Activated CD4-positive, alpha-beta T cell treated with anti-CD3 and anti-CD28 coated beads, Interleukin-2, amount 50 U/mL, for 48 hours (primary cell): ENCODE measurements around the gene ACSS1.
A peak's percentile ranks its signal among the peaks of the same experiment; 100 is the strongest.

Source experiments
- DNase-seq, 2 experiments: peaks; one replicate each; pipeline ENCODE4 v3.0.0-alpha.2; 2020

The ACSS1 gene

GRCh38 chr20:25046181-25046641 lies 11.7 kb downstream of the ACSS1 start:
- DNase-seq = no peak

- DNase-seq = no peak
Measured at GRCh38 chr20:25045343-25045712, 12.6 kb downstream of the ACSS1 start.

- DNase-seq = no peak
Measured at GRCh38 chr20:25044660-25045342, 13.1 kb downstream of the ACSS1 start.

GRCh38 chr20:25044261-25044560 lies 13.7 kb downstream of the ACSS1 start:
- DNase-seq = no peak

- no peak for DNase-seq
Measured at GRCh38 chr20:25043499-25044260, 14.3 kb downstream of the ACSS1 start.

- DNase-seq = peak; percentile 28 to 43
Measured at GRCh38 chr20:25042531-25043498, 15.1 kb downstream of the ACSS1 start.

- DNase-seq = no peak
Measured at GRCh38 chr20:25041813-25042530, 16.0 kb downstream of the ACSS1 start.

- DNase-seq = no peak
Measured at GRCh38 chr20:25040438-25040831, 17.5 kb downstream of the ACSS1 start.

- DNase-seq = no peak
Measured at GRCh38 chr20:25039697-25040437, 18.1 kb downstream of the ACSS1 start.

GRCh38 chr20:25038591-25039015 lies 19.3 kb downstream of the ACSS1 start:
- DNase-seq = no peak

- no peak for DNase-seq
Measured at GRCh38 chr20:25038103-25038410, 19.9 kb downstream of the ACSS1 start.

GRCh38 chr20:25037288-25038102 lies 20.4 kb downstream of the ACSS1 start:
- no peak for DNase-seq

- no peak for DNase-seq
Measured at GRCh38 chr20:25036331-25036936, 21.5 kb downstream of the ACSS1 start.

- DNase-seq = no peak
Measured at GRCh38 chr20:25035921-25036320, 22.0 kb downstream of the ACSS1 start.

GRCh38 chr20:25033924-25034300 lies 24.0 kb downstream of the ACSS1 start:
- DNase-seq = no peak

- DNase-seq = no peak
Measured at GRCh38 chr20:25033265-25033923, 24.5 kb downstream of the ACSS1 start.

- no peak for DNase-seq
Measured at GRCh38 chr20:25032478-25033264, 25.3 kb downstream of the ACSS1 start.

- no peak for DNase-seq
Measured at GRCh38 chr20:25032065-25032477, 25.9 kb downstream of the ACSS1 start.

- DNase-seq = no peak
Measured at GRCh38 chr20:25031241-25031640, 26.7 kb downstream of the ACSS1 start.
